ENCODE results near the gene SLN. TPM values are rescaled to one million over a fixed set of nuclear protein-coding genes. Genes with fewer than 3 reads are reported as not detected.

SLN gene
- 9.7 TPM for total RNA-seq

DNA sequence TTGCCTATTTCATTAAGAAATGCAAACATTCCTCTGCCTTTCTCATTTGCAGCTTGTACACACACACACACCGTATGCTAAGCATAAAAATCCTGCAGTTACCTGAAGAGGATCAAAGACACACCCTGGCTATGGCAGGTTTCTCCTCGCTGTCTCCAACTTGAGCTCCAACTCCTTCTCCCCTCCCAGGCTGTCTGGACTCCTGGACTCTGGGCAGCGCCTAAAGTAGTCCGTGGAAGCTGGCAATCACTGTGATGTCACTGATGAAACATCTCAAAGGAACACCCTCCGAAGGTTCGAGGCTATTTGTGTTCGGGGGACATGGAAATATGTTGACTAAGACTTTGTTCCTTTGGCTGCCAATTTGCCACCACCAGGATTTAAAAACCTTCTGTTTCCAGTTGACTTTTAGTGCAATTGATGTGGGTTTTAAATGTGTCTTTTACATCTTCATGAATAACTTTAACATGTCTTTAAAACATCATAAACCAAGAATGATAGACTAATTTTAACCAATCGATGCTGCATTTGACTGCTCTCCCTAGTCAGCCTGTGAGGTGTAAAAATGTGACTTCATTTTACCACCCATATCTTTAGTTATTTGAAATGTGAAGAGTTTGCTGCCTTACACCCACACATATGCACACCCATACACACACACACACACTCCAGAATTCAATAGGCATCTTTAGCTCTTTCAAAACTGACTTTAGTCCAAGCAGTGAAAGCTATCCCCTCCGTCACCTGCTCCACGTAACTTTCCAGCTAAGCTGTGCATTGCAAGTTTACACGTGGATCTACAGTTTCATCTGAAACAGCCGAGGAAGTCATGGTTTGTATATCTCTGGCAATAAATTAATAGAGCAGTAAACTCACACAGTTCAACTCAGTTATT lies at the start of gene SLN:
Gene SLN (minus strand): TSS at position 196 of the 895 bp plus-strand sequence.

Other genes with a start within 250 kb of the SLN start
- 19.7 TPM for gene ALKBH8, start 146.3 kb downstream of the SLN start, total RNA-seq
- gene ELMOD1, start 120.9 kb downstream of the SLN start, total RNA-seq, result 127 TPM
- 22.2 TPM for gene SLC35F2, start 146.7 kb upstream of the SLN start, total RNA-seq
- gene RAB39A, start 216.4 kb upstream of the SLN start, total RNA-seq, result 33.2 TPM